NB4 (cell line): ENCODE results near the gene SYT12.

Experiments used
- POLR2A ChIP-seq: IDR thresholded peaks from 2 replicates; pipeline ENCODE4 v1.6.1; 2011; ENCODE audit warnings: mild to moderate bottlenecking; ENCODE audit not compliant: insufficient read length; ENCODE audit errors: extremely low read depth
- TF ChIP-seq, protein P1 (sequence below): IDR thresholded peaks from one replicate; pipeline ENCODE4 v1.5.1; 2012; ENCODE audit warnings: low read depth, low read length

DNA sequence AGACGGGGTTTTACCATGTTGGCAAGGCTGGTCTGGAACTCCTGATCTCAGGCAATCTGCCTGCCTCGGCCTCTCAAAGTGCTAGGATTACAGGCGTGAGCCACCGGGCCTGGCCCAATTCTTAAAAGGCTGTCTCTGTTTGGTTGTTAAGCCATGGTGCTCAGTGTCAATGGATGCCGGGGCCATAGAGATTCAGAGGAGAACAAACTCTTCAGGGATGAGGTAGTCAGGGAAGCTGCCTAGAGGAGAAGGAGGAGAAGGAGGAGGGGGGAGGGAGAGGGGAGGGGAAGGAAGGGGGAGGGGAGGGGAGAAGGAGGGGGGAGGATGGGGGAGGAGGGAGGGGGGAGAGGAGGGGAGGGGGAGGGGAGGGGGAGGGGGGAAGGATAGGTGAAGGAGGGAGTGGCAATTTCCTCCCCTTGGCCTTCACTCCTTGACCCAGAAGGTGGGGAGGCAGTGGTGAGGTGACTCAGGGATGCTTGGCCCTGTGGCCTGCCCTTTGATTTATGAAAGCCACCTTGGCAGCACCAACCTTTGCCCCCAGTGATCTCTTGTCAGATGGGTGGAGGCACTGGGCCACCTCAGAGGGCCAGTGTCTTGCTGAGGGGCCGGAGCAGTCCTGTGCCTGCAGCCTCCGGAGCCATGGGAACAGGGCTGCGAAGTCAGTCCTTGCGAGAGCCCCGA lies 48.1 kb upstream of the SYT12 start, which contains the start of gene C11orf86:
- TF ChIP-seq, protein P1, sequence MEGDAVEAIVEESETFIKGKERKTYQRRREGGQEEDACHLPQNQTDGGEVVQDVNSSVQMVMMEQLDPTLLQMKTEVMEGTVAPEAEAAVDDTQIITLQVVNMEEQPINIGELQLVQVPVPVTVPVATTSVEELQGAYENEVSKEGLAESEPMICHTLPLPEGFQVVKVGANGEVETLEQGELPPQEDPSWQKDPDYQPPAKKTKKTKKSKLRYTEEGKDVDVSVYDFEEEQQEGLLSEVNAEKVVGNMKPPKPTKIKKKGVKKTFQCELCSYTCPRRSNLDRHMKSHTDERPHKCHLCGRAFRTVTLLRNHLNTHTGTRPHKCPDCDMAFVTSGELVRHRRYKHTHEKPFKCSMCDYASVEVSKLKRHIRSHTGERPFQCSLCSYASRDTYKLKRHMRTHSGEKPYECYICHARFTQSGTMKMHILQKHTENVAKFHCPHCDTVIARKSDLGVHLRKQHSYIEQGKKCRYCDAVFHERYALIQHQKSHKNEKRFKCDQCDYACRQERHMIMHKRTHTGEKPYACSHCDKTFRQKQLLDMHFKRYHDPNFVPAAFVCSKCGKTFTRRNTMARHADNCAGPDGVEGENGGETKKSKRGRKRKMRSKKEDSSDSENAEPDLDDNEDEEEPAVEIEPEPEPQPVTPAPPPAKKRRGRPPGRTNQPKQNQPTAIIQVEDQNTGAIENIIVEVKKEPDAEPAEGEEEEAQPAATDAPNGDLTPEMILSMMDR: no peak
- TF ChIP-seq POLR2A: no peak
